K562 (cell line): ENCODE measurements around the gene CERS4. TPM values are rescaled to one million over a fixed set of nuclear protein-coding genes. Genes with fewer than 3 reads are reported as not detected.

Source experiments
- ATAC-seq: fragments of 200-7000 bp; cut with Tn5 transposase; 3 replicates; pipeline ENCODE4 v1.9.1; 2020; ENCODE audit warnings: moderate library complexity
- BruUV-seq: library from RNA; stranded (reverse); fragments of 400-500 nt; replicated peaks from 2 replicates; lab custom pipeline; 2021; lab: Mats Ljungman, UMichigan
- CTCF ChIA-PET: fragments of 300-600 bp; formaldehyde crosslinking; extraction: SDS; loops from one replicate; lab custom pipeline; 2021; ENCODE audit warnings: low intra/inter-chr PET ratio; lab: Yijun Ruan, JAX
- POLR2A ChIA-PET: fragments of 300-600, 350-650 bp; sonication (Branson Sonifier 250); formaldehyde crosslinking; extraction: SDS; loops from one replicate; lab custom pipeline; 2021; ENCODE audit warnings: antibody characterized with exemption, inconsistent platforms; lab: Yijun Ruan, JAX
- DNase-seq, 4 experiments: peaks; one replicate each; pipeline versions ENCODE4 v3.0.0 to v3.0.0-alpha.2; 2011 to 2018; ENCODE audit warnings: low spot score in 3 of 4, mixed read lengths in 3 of 4; ENCODE audit errors: extremely low read depth in 1 of 4
- FAIRE-seq: peaks from 2 replicates; lab custom pipeline; 2011; peaks lifted over from hg19 to GRCh38; lab: Jason Lieb, UNC
- H2AFZ ChIP-seq: 2 replicates; pipeline ENCODE4 v1.6.0; 2011; ENCODE audit warnings: low read depth, low read length, control low read depth, inconsistent platforms
- H3K27ac ChIP-seq: fragments of 200-600 bp; 3 replicates; pipeline ENCODE4 v1.8.0; 2011; ENCODE audit warnings: low read depth, mild to moderate bottlenecking, control low read depth, inconsistent platforms, low read length, moderate library complexity, mixed read lengths; ENCODE audit errors: extremely low read depth
- H3K27me3 ChIP-seq, 2 experiments: fragments of 300-600 bp in 1 of 2; 2 replicates in 1 of 2; 3 replicates in 1 of 2; pipeline versions ENCODE4 v1.6.0 to v1.8.0; 2011; ENCODE audit warnings: inconsistent platforms in 2 of 2, low read length in 2 of 2, mild to moderate bottlenecking in 1 of 2, mixed read lengths in 1 of 2, moderate library complexity in 1 of 2; ENCODE audit not compliant: control insufficient read depth in 2 of 2, insufficient read depth in 2 of 2
- H3K36me3 ChIP-seq: fragments of 300-600 bp; 3 replicates; pipeline ENCODE4 v1.8.0; 2011; ENCODE audit warnings: mild to moderate bottlenecking, low read length, inconsistent platforms; ENCODE audit not compliant: control insufficient read depth, insufficient read depth
- H3K4me1 ChIP-seq, 2 experiments: fragments of 200-600 bp in 1 of 2; replicated peaks in 1 of 2; 2 replicates in 1 of 2; 3 replicates in 1 of 2; pipeline versions ENCODE4 v1.5.1 to v1.8.0; 2011; ENCODE audit warnings: inconsistent platforms in 2 of 2, low read length in 2 of 2, mild to moderate bottlenecking in 1 of 2, mixed read lengths in 1 of 2, moderate library complexity in 1 of 2; ENCODE audit not compliant: control insufficient read depth in 2 of 2, insufficient read depth in 2 of 2
- H3K4me2 ChIP-seq: 2 replicates; pipeline ENCODE4 v1.6.1; 2011; ENCODE audit warnings: low read length, control low read depth, inconsistent platforms, mixed read lengths; ENCODE audit not compliant: insufficient read depth
- H3K4me3 ChIP-seq: fragments of 200-600 bp; sonication (generic), shearing (Covaris generic); 2 replicates; pipeline ENCODE4 v1.5.1; 2016; ENCODE audit warnings: control low read depth, inconsistent platforms
- H3K79me2 ChIP-seq: fragments of 200-600 bp; 3 replicates; pipeline ENCODE4 v1.8.0; 2011; ENCODE audit warnings: low read length, inconsistent platforms; ENCODE audit not compliant: control insufficient read depth, insufficient read depth
- H3K9ac ChIP-seq, 2 experiments: 2 replicates each; pipeline versions ENCODE4 v1.6.0 to v1.6.1; 2011; ENCODE audit warnings: low read depth in 2 of 2, low read length in 2 of 2, control low read depth in 1 of 2, inconsistent platforms in 1 of 2, mild to moderate bottlenecking in 1 of 2, mixed read lengths in 1 of 2; ENCODE audit not compliant: insufficient read depth in 1 of 2
- H3K9me1 ChIP-seq: one replicate; pipeline ENCODE4 v1.6.0; 2011; ENCODE audit warnings: inconsistent platforms, mild to moderate bottlenecking, low read length, moderate library complexity; ENCODE audit not compliant: control insufficient read depth, insufficient read depth
- H3K9me3 ChIP-seq: replicated peaks from 2 replicates; pipeline ENCODE4 v1.5.1; 2011; ENCODE audit warnings: low read depth, low read length, inconsistent platforms; ENCODE audit not compliant: control insufficient read depth, insufficient read depth
- H4K20me1 ChIP-seq: replicated peaks from 2 replicates; pipeline ENCODE4 v1.6.1; 2011; ENCODE audit warnings: low read length, inconsistent platforms, mixed read lengths; ENCODE audit not compliant: control insufficient read depth, insufficient read depth
- BRD9 ChIP-seq: fragments of 450-650 bp; IDR thresholded peaks from 2 replicates; pipeline ENCODE4 v1.6.1; 2018; ENCODE audit warnings: low read depth; ENCODE audit not compliant: partially characterized antibody
- CSDE1 ChIP-seq, 2 experiments: fragments of 450-650 bp; IDR thresholded peaks; 2 replicates each; pipeline ENCODE4 v1.6.1; 2016; ENCODE audit warnings: mild to moderate bottlenecking in 1 of 2
- POLR2AphosphoS2 ChIP-seq: IDR thresholded peaks from 2 replicates; pipeline ENCODE4 v1.6.1; 2012; ENCODE audit warnings: low read length, improper control_type of control experiment
- ZNF121 ChIP-seq: sonication (generic); formaldehyde crosslinking; conservative IDR thresholded peaks from 2 replicates; pipeline ENCODE4 v1.8.0; 2022; ENCODE audit warnings: missing genetic modification reagents
- WGBS: fragments of 100-300 bp; shearing (Covaris generic); methylation state at CpG from one replicate; pipeline ENCODE4 v1.1.6; 2016; ENCODE audit warnings: low coverage, mixed read lengths; ENCODE audit not compliant: insufficient coverage; ENCODE audit errors: missing lambda C conversion rate; 5-methylcytosine and 5-hydroxymethylcytosine counted together
- in situ Hi-C: fragments of 300-500 bp; cut with MboI; formaldehyde crosslinking; loops from 4 replicates; pipeline ENCODE4 v1.15.0; 2018; ENCODE audit warnings: inconsistent platforms, mixed read lengths
- intact Hi-C: fragments of 100-400 bp; cut with micrococcal nuclease; formaldehyde crosslinking; loops from 2 replicates; pipeline ENCODE4 v1.14.2; 2022
- polyA plus RNA-seq, 8 experiments: library from polyadenylated mRNA; depleted of rRNA in 4 of 8; stranded (reverse) in 5 of 8; unstranded in 3 of 8; fragments of >200 nt; fragmentation: Nextera tagmentation in 2 of 8; fragmentation: Illumina TruSeq in 1 of 8; extraction: Ambion mirVana in 2 of 8; extraction: Trizol in 1 of 8; gene quantifications; 2 replicates each; pipeline versions ENCODE4 v1.2.1 to v1.2.3, GENCODE V29; 2011 to 2014; ENCODE audit warnings: inconsistent platforms in 1 of 8, missing spikeins in 1 of 8
- total RNA-seq, 7 experiments: library from RNA; depleted of rRNA in 6 of 7; stranded (reverse); fragments of >200 nt in 6 of 7; fragmentation: Illumina TruSeq in 2 of 7; extraction: Trizol in 2 of 7; gene quantifications; 2 replicates each; pipeline versions ENCODE4 v1.2.1 to v1.2.3, GENCODE V29; 2011 to 2021; ENCODE audit warnings: low replicate concordance in 1 of 7
- TF ChIP-seq, protein P1 (sequence below): fragments of 450-650 bp; conservative IDR thresholded peaks from 2 replicates; pipeline ENCODE4 v1.6.1; 2016; ENCODE audit warnings: missing genetic modification characterization, low read depth, mild to moderate bottlenecking, control low read depth, missing compliant biosample characterization

CERS4 gene
- total and polyA plus RNA-seq, 9 of the 15 experiments (the other 6 are each of a cell fraction or from before 2014, with no cell fraction given), result 0.14 to 4.4 (median 2.9) TPM; not detected in 1

DNA sequence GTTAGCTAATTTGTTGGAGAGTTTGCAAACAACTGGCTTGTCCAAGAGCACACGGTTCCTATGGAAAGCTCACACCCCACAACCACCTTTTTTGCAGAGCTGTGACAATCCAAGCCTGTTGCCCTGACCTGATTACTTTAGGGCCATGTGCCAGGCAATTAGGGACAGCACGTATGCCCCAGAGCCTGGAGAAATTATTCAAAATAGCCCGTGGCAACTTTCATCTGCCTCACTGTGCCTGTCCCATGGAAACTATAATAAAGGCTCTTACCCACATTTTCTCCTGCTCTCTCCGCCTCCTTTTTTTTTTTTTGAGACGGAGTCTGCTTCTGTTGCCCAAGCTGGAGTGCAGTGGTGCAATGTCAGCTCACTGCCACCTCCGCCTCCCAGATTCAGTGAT is 41.2 kb upstream of the CERS4 start (continued):
- TF ChIP-seq, protein P1, sequence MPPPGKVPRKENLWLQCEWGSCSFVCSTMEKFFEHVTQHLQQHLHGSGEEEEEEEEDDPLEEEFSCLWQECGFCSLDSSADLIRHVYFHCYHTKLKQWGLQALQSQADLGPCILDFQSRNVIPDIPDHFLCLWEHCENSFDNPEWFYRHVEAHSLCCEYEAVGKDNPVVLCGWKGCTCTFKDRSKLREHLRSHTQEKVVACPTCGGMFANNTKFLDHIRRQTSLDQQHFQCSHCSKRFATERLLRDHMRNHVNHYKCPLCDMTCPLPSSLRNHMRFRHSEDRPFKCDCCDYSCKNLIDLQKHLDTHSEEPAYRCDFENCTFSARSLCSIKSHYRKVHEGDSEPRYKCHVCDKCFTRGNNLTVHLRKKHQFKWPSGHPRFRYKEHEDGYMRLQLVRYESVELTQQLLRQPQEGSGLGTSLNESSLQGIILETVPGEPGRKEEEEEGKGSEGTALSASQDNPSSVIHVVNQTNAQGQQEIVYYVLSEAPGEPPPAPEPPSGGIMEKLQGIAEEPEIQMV, result no peak
- no peak for TF ChIP-seq CSDE1 (IDR thresholded peaks at IDR 0.05)
- no peak for TF ChIP-seq POLR2AphosphoS2

DNA sequence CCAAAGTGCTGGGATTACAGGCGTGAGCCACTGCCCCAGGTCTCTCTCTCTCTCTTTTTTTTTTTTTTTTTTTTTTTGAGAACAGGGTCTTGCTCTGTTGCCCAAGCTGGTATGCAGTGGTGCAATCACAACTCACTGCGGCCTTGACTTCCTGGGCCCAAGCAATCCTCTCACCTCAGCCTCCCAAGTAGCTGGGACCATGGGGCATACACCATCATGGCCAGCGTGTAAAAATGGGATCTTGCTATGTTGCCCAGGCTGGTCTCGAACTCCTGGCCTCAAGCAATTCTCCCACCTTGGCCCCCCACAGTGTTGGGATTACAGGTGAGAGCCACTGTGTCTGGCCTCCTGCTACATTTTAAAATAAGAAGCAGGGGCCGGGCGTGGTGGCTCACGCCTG is 40.6 kb upstream of the CERS4 start:
- no peak overlapping the region for H3K4me2 ChIP-seq
- no peak overlapping the region for H2AFZ ChIP-seq
- H3K9me1 ChIP-seq, result no peaks in the 10 kb centered on the region
- in situ Hi-C loops, result no loop called here
- no peaks in the 10 kb centered on the region for H4K20me1 ChIP-seq
- TF ChIP-seq BRD9 (no peak), ZNF121 (CRISPR knock-in tag) (peak; percentile 80; the same call in 1 of the 2 replicates)
- TF ChIP-seq, all 486 proteins: peak for 1
- no peaks in the 10 kb centered on the region for H3K79me2 ChIP-seq
- 26% methylated on average over 6 of the region's 7 CpGs for WGBS
- ChIA-PET POLR2A (interaction anchor here (0.8 to 2.0 kb wide), 3 partner anchors 9 to 256 kb away, joined by 3 to 4 read pairs (median 3); no protein-coding TSS in a partner anchor), CTCF (no interaction called here)
- H3K36me3 ChIP-seq, result no peaks in the 10 kb centered on the region
- intact Hi-C loops, result no loop called here
- no peak for FAIRE-seq
- no TSS peak for BruUV-seq
- no peak for ATAC-seq
- H3K27ac ChIP-seq, result no peak overlapping the region
- DNase-seq, result no peak
- no peaks in the 10 kb centered on the region for H3K9me3 ChIP-seq
- no peak overlapping the region for H3K4me3 ChIP-seq
- H3K4me1 ChIP-seq, result no peaks in the 10 kb centered on the region; a peak in 1 of 5 replicates
- no peaks in the 10 kb centered on the region; a peak in 1 of 5 replicates for H3K27me3 ChIP-seq
- H3K9ac ChIP-seq, result no peak overlapping the region
